GM21619 (cell line): Measurements from ENCODE around the gene ASZ1.

Experiments
- ATAC-seq: cut with Tn5 transposase; IDR thresholded peaks from one replicate; pipeline ENCODE4 v1.9.1; 2021; ENCODE audit not compliant: unreplicated experiment

Gene ASZ1

GRCh38 chr7:117403737-117404136 lies 23.6 kb downstream of the ASZ1 start:
- no peak for ATAC-seq

GRCh38 chr7:117402109-117402508 lies 25.2 kb downstream of the ASZ1 start:
- ATAC-seq = no peak

DNA sequence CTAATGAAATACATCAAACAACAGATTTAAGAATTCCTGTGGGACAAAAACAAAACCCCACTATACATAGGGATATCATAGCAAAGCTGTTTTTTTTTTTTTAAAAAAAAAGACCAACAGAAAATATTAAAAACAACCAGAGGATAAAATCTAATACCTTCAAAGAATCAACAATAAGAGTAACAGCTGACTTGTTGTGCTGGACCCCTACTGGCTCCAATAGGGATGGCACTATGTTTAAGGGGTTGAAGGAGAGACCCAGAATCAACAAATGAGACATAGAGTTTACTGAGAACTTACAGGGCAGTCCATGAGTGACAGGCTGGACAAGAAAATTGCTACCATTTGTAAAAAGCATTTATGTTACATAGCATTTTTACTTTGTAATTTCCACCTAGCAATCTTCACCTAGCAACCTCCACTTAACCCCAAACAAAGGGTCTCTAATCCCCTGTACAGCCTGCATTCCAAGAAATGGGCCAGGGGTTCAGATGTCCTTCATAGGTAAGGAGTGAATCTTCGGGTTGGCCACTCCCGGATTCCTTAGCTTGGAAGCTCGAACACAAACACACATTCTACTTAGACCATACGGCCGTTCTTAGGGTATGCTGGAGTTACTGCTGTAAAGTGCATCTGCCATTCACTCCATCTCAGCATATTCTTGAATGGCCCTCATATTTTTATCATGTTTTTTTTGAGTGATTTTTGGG lies 25.8 kb downstream of the ASZ1 start:
- no peak for ATAC-seq

DNA sequence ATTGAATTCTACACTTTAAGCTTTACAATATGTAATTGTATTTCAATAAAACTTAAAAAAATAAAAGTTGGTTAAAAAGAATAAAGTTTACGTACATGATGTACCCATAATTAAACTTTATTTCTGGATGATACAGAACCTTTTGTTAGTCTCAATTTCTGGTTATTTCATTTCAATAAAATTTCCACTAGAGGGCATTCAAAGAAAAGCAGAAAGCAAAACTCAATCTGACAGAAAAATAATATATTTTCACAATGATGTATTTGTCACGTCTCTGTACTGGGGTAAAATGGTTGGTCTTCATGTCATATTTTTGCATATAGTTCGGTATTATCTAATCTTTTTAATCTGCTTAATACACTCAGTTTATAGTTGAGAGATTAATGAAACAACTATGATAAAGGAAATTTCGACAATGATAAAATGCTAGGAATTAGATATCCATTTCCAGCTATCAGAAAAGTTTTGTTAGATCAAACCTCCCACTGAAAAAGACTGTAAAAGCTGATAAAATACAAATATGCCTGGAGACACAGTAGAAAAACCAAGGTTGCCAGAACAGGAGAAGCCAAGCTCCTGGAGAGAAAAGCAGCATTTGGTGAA lies 27.4 kb downstream of the ASZ1 start:
- no peak for ATAC-seq

DNA sequence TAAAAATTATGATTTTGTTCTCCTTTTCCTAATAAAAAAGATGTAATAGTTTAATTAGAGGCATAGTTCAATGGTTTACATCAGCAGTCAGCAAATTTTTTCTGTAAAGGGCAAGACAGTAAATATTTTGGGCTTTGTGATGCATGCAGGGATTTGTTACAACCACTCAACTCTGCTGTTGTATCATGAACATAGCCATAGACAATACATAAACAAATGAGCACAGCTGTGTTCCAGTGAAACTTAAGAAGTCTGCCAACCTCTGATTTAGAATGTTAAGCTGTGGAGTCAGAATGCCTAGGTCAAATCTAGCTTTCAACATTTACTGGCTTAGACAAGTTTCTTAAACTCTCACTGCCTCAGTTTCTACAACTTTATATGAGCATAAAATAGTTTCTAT lies 31.6 kb downstream of the ASZ1 start:
- no peak for ATAC-seq

- ATAC-seq = no peak
These were observed 33.5 kb downstream of the ASZ1 start for GRCh38 chr7:117393781-117394180.

DNA sequence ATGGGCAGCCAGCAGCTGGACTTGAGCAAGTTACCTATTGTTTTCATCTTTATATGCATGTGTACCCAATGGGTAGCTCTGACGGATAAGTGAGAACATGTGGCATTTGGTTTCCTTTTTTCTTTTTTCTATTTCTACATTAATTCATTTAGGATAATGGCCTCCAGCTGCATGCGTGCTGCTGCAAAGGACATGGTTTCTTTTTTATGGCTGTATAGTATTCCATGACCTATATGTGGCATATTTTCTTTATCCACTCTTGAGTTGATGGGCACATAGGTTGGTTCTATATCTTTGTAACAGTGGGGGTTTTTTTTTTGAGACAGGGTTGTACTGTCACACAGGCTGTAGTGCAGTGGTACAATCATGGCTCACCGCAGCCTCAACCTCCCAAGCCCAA lies 37.4 kb downstream of the ASZ1 start:
- ATAC-seq = no peak

DNA sequence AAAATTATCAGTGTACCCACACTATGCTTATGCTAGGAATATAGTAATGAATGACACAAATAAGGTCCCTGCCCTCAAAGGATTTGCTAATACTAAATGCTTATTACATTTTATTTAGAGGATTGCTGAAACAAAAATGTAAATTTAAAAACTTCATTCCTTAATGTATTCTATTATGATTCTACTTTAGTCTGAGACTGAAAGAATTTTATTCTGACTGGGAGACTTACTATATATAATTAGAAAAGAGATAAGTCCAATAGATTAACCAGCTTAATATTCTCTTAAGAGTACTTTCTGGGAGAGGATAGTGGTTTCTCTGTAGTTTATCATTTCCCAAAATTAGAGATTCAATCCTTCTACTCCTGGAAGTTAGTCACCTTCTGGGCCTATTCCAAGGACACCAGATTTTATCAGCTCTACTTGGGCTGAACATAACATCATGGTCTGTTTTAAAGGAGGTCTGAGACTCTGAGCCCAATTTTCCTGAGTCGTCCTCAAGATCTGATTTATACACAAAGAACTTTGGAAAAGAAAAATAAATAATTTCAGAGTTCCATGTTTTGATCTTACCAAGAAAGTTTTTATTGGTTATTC lies 41.1 kb downstream of the ASZ1 start:
- ATAC-seq = no peak

DNA sequence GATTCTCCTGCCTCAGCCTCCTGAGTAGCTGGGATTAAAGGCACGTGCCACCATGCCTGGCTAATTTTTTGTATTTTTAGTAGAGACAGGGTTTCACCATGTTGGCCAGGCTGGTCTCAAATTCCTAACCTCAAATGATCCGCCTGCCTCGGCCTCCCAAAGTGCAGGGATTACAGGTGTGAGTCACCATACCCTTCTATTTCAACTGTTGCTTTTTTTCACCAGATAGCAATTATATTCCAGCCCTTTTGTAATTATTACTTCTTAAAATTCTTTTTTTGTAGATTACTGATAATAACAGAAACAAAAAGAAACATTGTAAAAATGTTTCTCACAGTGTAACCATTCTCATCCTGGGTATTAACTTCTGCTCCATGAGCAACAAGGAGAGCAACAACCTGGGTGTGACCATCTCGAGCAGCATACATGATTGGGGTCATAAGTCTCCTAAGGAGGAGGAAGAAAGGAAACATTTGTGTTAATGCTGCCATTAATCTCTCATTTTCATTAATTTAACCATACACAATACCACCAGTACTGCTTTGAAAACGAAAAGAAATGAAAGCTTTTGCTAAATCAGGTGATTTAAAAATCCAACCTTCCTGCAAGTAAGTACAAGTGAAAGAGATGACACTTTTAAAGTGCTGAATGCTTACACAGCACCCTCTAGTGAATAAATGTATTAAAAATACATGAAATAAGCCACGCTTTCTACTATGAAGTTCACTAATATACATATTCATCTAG lies 41.8 kb downstream of the ASZ1 start:
- ATAC-seq = peak; percentile 76

DNA sequence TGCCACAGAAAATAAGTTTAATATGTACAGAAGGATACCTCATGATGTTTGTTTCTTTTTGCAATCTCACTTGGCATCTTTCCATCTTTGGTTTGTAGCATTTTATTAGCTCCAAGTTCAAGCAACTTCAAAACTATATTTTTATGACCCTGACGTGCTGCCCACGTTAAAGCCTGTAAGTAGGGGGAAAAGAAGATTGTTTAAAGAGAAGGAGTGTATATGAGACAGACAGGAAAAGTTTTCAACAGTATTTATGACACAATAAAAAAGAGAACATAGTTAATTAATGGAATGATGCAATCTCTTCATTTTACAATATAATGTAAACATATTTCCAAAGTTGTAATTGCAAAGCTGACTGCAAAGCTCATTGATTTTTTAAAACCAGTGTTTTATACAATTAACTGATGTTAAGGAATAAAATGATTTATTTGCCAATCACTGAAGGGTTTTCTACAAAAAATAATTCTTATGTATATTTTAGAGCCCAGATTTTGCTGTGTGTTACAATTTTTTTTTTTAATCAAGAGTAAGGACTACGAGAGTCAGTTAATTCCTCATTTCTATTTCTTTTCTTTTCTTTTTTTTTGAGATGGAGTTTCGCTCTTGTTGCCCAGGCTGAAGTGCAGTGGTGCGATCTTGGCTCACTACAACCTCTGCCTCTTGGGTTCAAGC lies 42.5 kb downstream of the ASZ1 start:
- ATAC-seq = no peak

- no peak for ATAC-seq
These were observed 43.7 kb downstream of the ASZ1 start for GRCh38 chr7:117383483-117384189.

DNA sequence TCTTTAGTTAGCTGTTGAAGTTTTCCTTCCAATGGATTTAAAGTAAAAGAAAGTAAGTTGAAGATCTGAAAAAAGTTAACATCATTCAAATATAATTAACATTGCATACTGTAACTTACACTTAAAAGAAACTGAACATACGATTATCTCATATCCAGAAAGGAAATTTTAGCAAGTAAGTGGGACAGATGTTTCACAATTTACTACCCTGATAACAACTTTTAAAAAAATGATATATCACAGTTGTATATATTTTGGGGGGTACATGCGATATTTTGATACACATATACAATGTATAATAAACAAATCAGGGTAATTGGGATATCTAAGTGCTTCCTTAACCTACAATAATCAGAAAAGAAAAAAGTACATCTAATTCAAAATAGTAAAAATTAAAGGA lies 44.2 kb downstream of the ASZ1 start:
- ATAC-seq = no peak

GRCh38 chr7:117381362-117381761 lies 45.9 kb downstream of the ASZ1 start:
- no peak for ATAC-seq

GRCh38 chr7:117375380-117375779 lies 51.9 kb downstream of the ASZ1 start:
- ATAC-seq = no peak

DNA sequence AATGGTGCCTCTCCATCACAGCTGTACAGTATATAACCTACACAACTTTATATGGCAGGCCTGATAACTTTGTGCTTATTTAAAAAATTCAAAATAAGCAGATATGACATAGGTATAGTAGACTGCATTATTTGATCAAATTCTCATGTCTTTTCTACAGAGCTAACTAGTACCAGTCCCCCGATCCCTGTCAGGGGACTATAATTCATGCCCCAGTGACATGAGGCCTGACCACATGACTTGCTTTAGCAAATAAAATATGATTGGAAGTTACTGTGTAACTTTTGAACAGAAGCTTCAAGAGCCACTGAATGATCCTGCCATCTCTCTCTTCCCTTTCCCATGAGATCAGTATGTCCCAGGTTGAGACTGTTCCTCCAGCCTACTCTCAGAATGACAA lies 55.2 kb downstream of the ASZ1 start:
- no peak for ATAC-seq

DNA sequence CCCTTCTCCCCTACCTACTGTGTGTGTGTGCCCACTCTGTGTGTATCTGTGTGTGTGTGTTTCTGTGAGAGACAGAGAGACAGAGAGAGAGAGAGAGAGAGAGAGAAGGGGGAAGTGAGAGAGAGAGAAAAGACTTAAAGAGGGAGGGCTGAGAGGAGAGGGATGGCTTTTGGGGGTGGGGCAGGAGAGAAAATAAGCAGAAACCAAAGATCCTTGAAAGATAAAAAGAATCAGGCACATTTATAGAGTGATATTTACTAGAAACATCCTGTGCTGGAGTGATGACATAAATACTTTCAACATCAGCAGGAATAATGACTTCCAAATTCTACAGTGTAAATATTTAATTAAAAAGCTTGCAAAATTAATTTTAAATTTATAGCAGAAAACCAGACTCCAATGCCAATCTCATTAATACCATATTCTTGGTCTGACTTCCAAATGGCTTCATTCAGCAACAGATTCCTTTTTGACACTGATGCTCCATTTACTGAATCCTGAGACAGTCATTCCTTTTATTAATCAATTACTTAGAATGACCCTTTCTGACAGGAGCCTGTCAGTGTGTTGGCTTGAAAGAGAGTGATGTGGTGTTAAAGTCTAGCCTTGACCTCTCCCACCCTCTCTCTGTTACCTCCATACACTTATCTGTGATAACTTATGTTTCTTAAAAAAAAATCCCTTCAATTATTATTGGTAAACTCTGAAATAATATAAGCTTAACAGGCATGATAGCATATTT lies 62.8 kb downstream of the ASZ1 start:
- no peak for ATAC-seq

- ATAC-seq = no peak
These were observed 64.9 kb downstream of the ASZ1 start for GRCh38 chr7:117362294-117362888.

- ATAC-seq = no peak
These were observed 77.3 kb downstream of the ASZ1 start for GRCh38 chr7:117350027-117350426.

- ATAC-seq = no peak
These were observed 77.7 kb downstream of the ASZ1 start for GRCh38 chr7:117349570-117349969.
